Uterus (tissue), 4 donors: ENCODE measurements around the gene PTPRN2. TPM values are rescaled to one million over a fixed set of nuclear protein-coding genes. Genes with fewer than 3 reads are reported as not detected.

Experiments
- DNase-seq, 2 donors: peaks; one replicate each; pipeline ENCODE4 v3.0.0-alpha.2; 2019 to 2020
- H3K27ac ChIP-seq, 2 donors: fragments of 200-600 bp; sonication (generic); 1 replicate in 1 of 2; 2 replicates in 1 of 2; pipeline ENCODE4 v1.5.1; 2016 to 2018
- H3K27me3 ChIP-seq, 2 donors: fragments of 200-600 bp; sonication (generic); one replicate each; pipeline ENCODE4 v1.5.1; 2018 to 2019; ENCODE audit warnings: control low read depth in 1 of 2
- H3K36me3 ChIP-seq, 2 donors: fragments of 200-600 bp; sonication (generic); one replicate each; pipeline ENCODE4 v1.5.1; 2019; ENCODE audit warnings: control low read depth in 1 of 2
- H3K4me1 ChIP-seq, 2 donors: fragments of 200-600 bp; sonication (generic); one replicate each; pipeline ENCODE4 v1.5.1; 2018 to 2019; ENCODE audit warnings: control low read depth in 1 of 2
- H3K4me3 ChIP-seq, 2 donors: fragments of 200-600 bp; sonication (generic); 1 replicate in 1 of 2; 2 replicates in 1 of 2; pipeline ENCODE4 v1.5.1; 2018 to 2019; ENCODE audit warnings: mild to moderate bottlenecking in 1 of 2
- H3K9me3 ChIP-seq, 2 donors: fragments of 200-600 bp; sonication (generic); one replicate each; pipeline ENCODE4 v1.5.1; 2019; ENCODE audit warnings: control low read depth in 1 of 2
- CTCF ChIP-seq, 4 experiments: fragments of 200-600 bp in 2 of 4; fragments of 450-650 bp in 2 of 4; sonication (generic) in 2 of 4; IDR thresholded peaks; one replicate each; pipeline ENCODE4 v1.5.1; 2016 to 2019; ENCODE audit warnings: antibody characterized with exemption in 4 of 4, mild to moderate bottlenecking in 2 of 4, moderate library complexity in 1 of 4
- POLR2A ChIP-seq, 2 donors: fragments of 450-650 bp; IDR thresholded peaks; one replicate each; pipeline ENCODE4 v1.6.1; 2016; ENCODE audit warnings: antibody characterized with exemption in 2 of 2, mild to moderate bottlenecking in 1 of 2, moderate library complexity in 1 of 2
- intact Hi-C: fragments of 100-400 bp; cut with DNase I; formaldehyde crosslinking; loops from one replicate; pipeline ENCODE4 v1.15.1; 2023; ENCODE audit warnings: low total_unique reads
- total RNA-seq, 4 donors: library from RNA; depleted of rRNA in 3 of 4; stranded (reverse); fragments of >200 nt in 3 of 4; gene quantifications; one replicate each; pipeline versions ENCODE4 v1.1.0 to v1.2.4, GENCODE V29; 2014 to 2023
- donor health status: DM: yes; HTN: yes; CAD: no.

PTPRN2 gene
- total RNA-seq, 4 donors from 2014 or later = 1.2 to 5.2 (median 2.3) TPM

DNA sequence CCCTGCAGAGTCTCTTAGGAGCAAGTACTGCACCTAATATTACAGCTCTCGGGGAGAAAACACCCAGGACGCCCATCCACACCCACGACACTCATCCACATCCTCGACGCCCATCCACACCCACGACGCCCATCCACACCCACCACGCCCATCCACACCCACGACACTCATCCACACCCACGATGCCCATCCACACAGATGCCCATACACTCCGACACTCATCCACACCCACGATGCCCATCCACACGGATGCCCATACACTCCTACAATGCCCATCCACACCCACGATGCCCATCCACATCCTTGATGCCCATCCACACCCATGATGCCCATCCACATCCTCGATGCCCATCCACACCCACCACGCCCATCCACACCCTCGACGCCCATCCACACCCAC lies 503.1 kb downstream of the PTPRN2 start:
- no peak overlapping the region for H3K4me3 ChIP-seq
- no peak for DNase-seq
- H3K27ac ChIP-seq = no peak overlapping the region
- H3K36me3 ChIP-seq = no peaks in the 10 kb centered on the region
- TF ChIP-seq CTCF (IDR thresholded peaks at IDR 0.05) (no peak), POLR2A (IDR thresholded peaks at IDR 0.05) (no peak)
- no peaks in the 10 kb centered on the region for H3K9me3 ChIP-seq
- no peaks in the 10 kb centered on the region for H3K27me3 ChIP-seq
- intact Hi-C loops = no loop called here
- H3K4me1 ChIP-seq = no peaks in the 10 kb centered on the region

GRCh38 chr7:158083526-158084310 lies 503.9 kb downstream of the PTPRN2 start:
- Histone ChIP-seq H3K4me1 (no peaks in the 10 kb centered on the region), H3K27me3 (no peaks in the 10 kb centered on the region), H3K36me3 (no peaks in the 10 kb centered on the region), H3K27ac (no peak overlapping the region), H3K9me3 (no peaks in the 10 kb centered on the region), H3K4me3 (no peak overlapping the region)
- no peak for DNase-seq
- intact Hi-C loops = no loop called here
- no peak for TF ChIP-seq POLR2A (IDR thresholded peaks at IDR 0.05)
- TF ChIP-seq CTCF (IDR thresholded peaks at IDR 0.05) = no peak

GRCh38 chr7:158082761-158083160 lies 504.9 kb downstream of the PTPRN2 start:
- no peak for DNase-seq
- Histone ChIP-seq H3K4me1 (no peaks in the 10 kb centered on the region), H3K27me3 (no peaks in the 10 kb centered on the region), H3K27ac (no peak overlapping the region), H3K36me3 (no peaks in the 10 kb centered on the region), H3K9me3 (no peaks in the 10 kb centered on the region), H3K4me3 (no peak overlapping the region)
- intact Hi-C loops = no loop called here
- TF ChIP-seq CTCF (IDR thresholded peaks at IDR 0.05) = no peak
- no peak for TF ChIP-seq POLR2A (IDR thresholded peaks at IDR 0.05)

- intact Hi-C loops = no loop called here
- TF ChIP-seq CTCF (IDR thresholded peaks at IDR 0.05) (no peak), POLR2A (IDR thresholded peaks at IDR 0.05) (no peak)
- no peak for DNase-seq
- H3K27ac ChIP-seq = no peak overlapping the region
- H3K27me3 ChIP-seq = no peaks in the 10 kb centered on the region
- H3K4me3 ChIP-seq = no peak overlapping the region
- H3K9me3 ChIP-seq = no peaks in the 10 kb centered on the region
- no peaks in the 10 kb centered on the region for H3K36me3 ChIP-seq
- H3K4me1 ChIP-seq = no peaks in the 10 kb centered on the region
Measured at GRCh38 chr7:158080899-158081445, 506.7 kb downstream of the PTPRN2 start.
